A549 (cell line): Measurements from ENCODE around the gene TRPM6.

Source experiments
- POLR2A ChIP-seq: IDR thresholded peaks from 2 replicates; pipeline ENCODE4 v1.6.1; 2012; ENCODE audit warnings: mild to moderate bottlenecking, low read length
- ZFP36 ChIP-seq: fragments of 450-650 bp; IDR thresholded peaks from 2 replicates; pipeline ENCODE4 v1.6.1; 2014; ENCODE audit warnings: borderline replicate concordance; ENCODE audit not compliant: partially characterized antibody
- ZNF302 ChIP-seq: fragments of 250-450 bp; sonication (Bioruptor Pico); IDR thresholded peaks from 2 replicates; pipeline ENCODE4 v1.9.0; 2021; ENCODE audit warnings: inconsistent platforms, mild to moderate bottlenecking, moderate library complexity
- ZSCAN20 ChIP-seq: fragments of 250-450 bp; sonication (Bioruptor Pico); IDR thresholded peaks from 2 replicates; pipeline ENCODE4 v1.8.0; 2022; ENCODE audit warnings: mild to moderate bottlenecking, moderate library complexity
- TF ChIP-seq, protein P1 (sequence below): fragments of >200 bp; sonication (Bioruptor Twin); formaldehyde crosslinking; IDR thresholded peaks from 3 replicates; pipeline ENCODE4 v1.5.1; 2016

DNA sequence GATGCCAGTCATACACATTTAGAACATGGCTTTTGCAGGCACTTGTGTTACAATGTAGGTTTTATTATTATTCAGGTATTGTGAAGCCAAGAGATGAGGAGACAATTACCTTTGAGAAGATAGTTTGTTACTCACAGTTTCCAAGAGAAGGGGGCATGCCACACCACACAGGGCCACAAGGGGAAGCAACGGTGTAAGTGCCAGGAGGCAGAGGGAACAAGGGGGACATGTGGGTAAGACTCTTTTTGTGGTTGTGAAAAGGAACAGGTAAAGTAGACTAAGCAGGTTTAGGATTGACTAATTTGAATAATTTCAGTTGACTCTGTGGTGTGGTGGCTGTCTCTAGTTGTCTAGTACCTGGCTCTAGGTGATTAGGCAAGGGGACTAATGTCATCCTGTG, 191.2 kb downstream of the TRPM6 start:
- TF ChIP-seq, protein P1, sequence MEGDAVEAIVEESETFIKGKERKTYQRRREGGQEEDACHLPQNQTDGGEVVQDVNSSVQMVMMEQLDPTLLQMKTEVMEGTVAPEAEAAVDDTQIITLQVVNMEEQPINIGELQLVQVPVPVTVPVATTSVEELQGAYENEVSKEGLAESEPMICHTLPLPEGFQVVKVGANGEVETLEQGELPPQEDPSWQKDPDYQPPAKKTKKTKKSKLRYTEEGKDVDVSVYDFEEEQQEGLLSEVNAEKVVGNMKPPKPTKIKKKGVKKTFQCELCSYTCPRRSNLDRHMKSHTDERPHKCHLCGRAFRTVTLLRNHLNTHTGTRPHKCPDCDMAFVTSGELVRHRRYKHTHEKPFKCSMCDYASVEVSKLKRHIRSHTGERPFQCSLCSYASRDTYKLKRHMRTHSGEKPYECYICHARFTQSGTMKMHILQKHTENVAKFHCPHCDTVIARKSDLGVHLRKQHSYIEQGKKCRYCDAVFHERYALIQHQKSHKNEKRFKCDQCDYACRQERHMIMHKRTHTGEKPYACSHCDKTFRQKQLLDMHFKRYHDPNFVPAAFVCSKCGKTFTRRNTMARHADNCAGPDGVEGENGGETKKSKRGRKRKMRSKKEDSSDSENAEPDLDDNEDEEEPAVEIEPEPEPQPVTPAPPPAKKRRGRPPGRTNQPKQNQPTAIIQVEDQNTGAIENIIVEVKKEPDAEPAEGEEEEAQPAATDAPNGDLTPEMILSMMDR, result no peak
- TF ChIP-seq POLR2A, result no peak
- no peak for TF ChIP-seq ZFP36
- TF ChIP-seq ZNF302 (CRISPR knock-in tag), result no peak
- TF ChIP-seq ZSCAN20 (CRISPR knock-in tag), result no peak
